Lung (tissue), 12 donors: ENCODE results near the gene IFNAR1. TPM values are rescaled to one million over a fixed set of nuclear protein-coding genes. Genes with fewer than 3 reads are reported as not detected.

ENCODE experiments used
- ATAC-seq: fragments of 200-7000 bp; cut with Tn5 transposase; one replicate; pipeline ENCODE4 v1.9.1; 2020; ENCODE audit warnings: moderate number of reproducible peaks; ENCODE audit not compliant: insufficient read depth, low FRiP score
- DNase-seq, 3 donors: peaks; one replicate each; pipeline ENCODE4 v3.0.0-alpha.2; 2013 to 2017
- H3K27ac ChIP-seq, 2 donors: one replicate each; pipeline ENCODE4 v1.5.1; 2013; ENCODE audit warnings: mild to moderate bottlenecking in 2 of 2, moderate library complexity in 2 of 2, control low read depth in 1 of 2, inconsistent platforms in 1 of 2, low read depth in 1 of 2, low read length in 1 of 2
- H3K27me3 ChIP-seq, 3 donors: one replicate each; pipeline ENCODE4 v1.5.1; 2013; ENCODE audit warnings: low read length in 2 of 3; ENCODE audit not compliant: control insufficient read depth in 3 of 3, insufficient read depth in 3 of 3
- H3K36me3 ChIP-seq, 4 donors: one replicate each; pipeline ENCODE4 v1.5.1; 2013; ENCODE audit warnings: low read length in 4 of 4, mild to moderate bottlenecking in 1 of 4, moderate library complexity in 1 of 4; ENCODE audit not compliant: control insufficient read depth in 4 of 4, insufficient read depth in 4 of 4
- H3K4me1 ChIP-seq, 5 donors: one replicate each; pipeline ENCODE4 v1.5.1; 2013; ENCODE audit warnings: low read length in 5 of 5, mild to moderate bottlenecking in 2 of 5, moderate library complexity in 1 of 5; ENCODE audit not compliant: control insufficient read depth in 5 of 5, insufficient read depth in 5 of 5
- H3K4me3 ChIP-seq: one replicate; pipeline ENCODE4 v1.5.1; 2013; ENCODE audit warnings: mild to moderate bottlenecking, control low read depth, moderate library complexity
- H3K9ac ChIP-seq, 2 donors: one replicate each; pipeline ENCODE4 v1.5.1; 2013; ENCODE audit warnings: low read length in 2 of 2, control low read depth in 1 of 2; ENCODE audit not compliant: insufficient read depth in 1 of 2
- H3K9me3 ChIP-seq, 4 donors: one replicate each; pipeline ENCODE4 v1.5.1; 2013; ENCODE audit warnings: low read length in 3 of 4, mild to moderate bottlenecking in 1 of 4, moderate library complexity in 1 of 4; ENCODE audit not compliant: control insufficient read depth in 4 of 4, insufficient read depth in 3 of 4
- CTCF ChIP-seq: IDR thresholded peaks from 2 replicates; pipeline ENCODE4 v1.5.1; 2012; ENCODE audit warnings: mild to moderate bottlenecking; ENCODE audit errors: control extremely low read depth, extremely low read depth
- WGBS, 2 donors: extraction: QIAGEN DNeasy Blood & Tissue Kit; methylation state at CpG; one replicate each; pipeline ENCODE4 v1.1.7; 2013; 5-methylcytosine and 5-hydroxymethylcytosine counted together
- polyA plus RNA-seq, 2 donors: library from polyadenylated mRNA; stranded (reverse); fragments of 200-250 nt; gene quantifications; one replicate each; pipeline ENCODE4 v1.2.1, GENCODE V29; 2013
- total RNA-seq, 2 donors: library from RNA; depleted of rRNA in 1 of 2; stranded (reverse); fragments of >200 nt in 1 of 2; gene quantifications; one replicate each; pipeline ENCODE4 v1.2.1, GENCODE V29; 2014 to 2021
- donor health status: control.
- donor health status: control.
- donor health status: Bipolar disorder and iron deficiency.
- donor health status: healthy.
- donor health status: DM: yes; HTN: yes; CAD: no.

IFNAR1 gene
- total and polyA plus RNA-seq, 4 donors: 14.3 to 58.7 (median 51.4) TPM

DNA sequence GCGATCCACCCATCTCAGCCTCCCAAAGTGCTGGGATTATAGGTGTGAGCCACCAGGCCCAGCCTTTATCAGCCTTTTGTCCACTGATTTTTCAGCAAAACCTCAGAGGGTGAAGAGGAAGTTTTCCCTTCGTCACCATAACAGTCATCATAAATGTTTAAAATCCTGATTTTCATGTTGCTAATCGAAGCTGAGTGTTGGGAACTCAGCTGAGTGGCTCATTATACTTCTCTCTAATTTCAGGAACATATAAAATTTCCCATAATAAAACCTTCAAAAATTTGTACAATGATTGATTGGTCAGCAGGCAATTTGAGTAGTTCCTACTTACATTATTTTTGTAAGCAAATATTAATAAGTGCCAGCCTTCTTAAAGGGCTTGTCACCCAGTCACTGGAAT lies 46.6 kb downstream of the IFNAR1 start:
- Histone ChIP-seq H3K27ac (no peak overlapping the region), H3K27me3 (no peaks in the 10 kb centered on the region), H3K9ac (no peak overlapping the region), H3K4me3 (no peak overlapping the region), H3K9me3 (peaks cover 0 to 11% (median 4%) of the 10 kb centered on the region in 4 donors), H3K4me1 (no peaks in the 10 kb centered on the region), H3K36me3 (no peaks in the 10 kb centered on the region)
- WGBS, 2 donors: 71 to 78% methylated on average over 3 of the region's 3 CpGs
- TF ChIP-seq CTCF: no peak
- ATAC-seq: no peak
- DNase-seq: no peak

GRCh38 chr21:33372582-33372981 lies 47.8 kb downstream of the IFNAR1 start:
- no peak for TF ChIP-seq CTCF
- Histone ChIP-seq H3K9ac (no peak overlapping the region), H3K4me3 (no peak overlapping the region), H3K9me3 (peaks cover 0 to 7% (median 2%) of the 10 kb centered on the region in 4 donors), H3K36me3 (no peaks in the 10 kb centered on the region), H3K27me3 (no peaks in the 10 kb centered on the region), H3K4me1 (no peaks in the 10 kb centered on the region), H3K27ac (no peak overlapping the region)
- DNase-seq (no peak), ATAC-seq (no peak)
- WGBS, 2 donors: 96 to 99% methylated on average over 11 to 12 of the region's 12 CpGs

GRCh38 chr21:33373451-33373850 lies 48.7 kb downstream of the IFNAR1 start:
- Histone ChIP-seq H3K27me3 (no peaks in the 10 kb centered on the region), H3K4me3 (no peak overlapping the region), H3K27ac (peak overlapping the region in 1 of 2 donors; percentile 12), H3K36me3 (no peaks in the 10 kb centered on the region), H3K4me1 (no peaks in the 10 kb centered on the region), H3K9me3 (peaks cover 0 to 4% (median 0%) of the 10 kb centered on the region in 4 donors), H3K9ac (no peak overlapping the region)
- ATAC-seq: no peak
- 58 to 91% methylated on average over 2 of the region's 2 CpGs for WGBS, 2 donors
- no peak for TF ChIP-seq CTCF
- DNase-seq: no peak

DNA sequence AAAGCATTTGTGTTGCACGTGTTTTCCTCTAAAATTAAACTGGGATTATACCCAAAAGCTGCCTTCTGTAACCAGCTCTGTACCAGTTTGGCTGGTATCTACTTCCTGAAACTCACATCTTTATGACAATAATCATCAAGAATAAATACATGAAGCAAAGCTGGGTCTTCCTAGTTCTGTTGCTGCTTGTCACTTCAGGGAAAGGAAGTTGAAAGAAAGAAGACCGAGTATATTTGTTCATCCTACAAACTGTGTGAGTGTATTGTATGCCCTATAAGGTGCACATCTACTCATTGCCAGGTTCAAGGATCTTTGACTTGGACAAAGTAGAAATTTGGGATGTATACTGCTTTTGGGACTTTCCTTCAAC lies 49.3 kb downstream of the IFNAR1 start:
- 34 to 35% methylated on average over 2 of the region's 2 CpGs for WGBS, 2 donors
- peak; percentile 8 for ATAC-seq
- Histone ChIP-seq H3K9me3 (peaks cover 0 to 1% (median 0%) of the 10 kb centered on the region in 4 donors), H3K36me3 (no peaks in the 10 kb centered on the region), H3K9ac (no peak overlapping the region), H3K27ac (no peak overlapping the region), H3K4me1 (no peaks in the 10 kb centered on the region), H3K27me3 (no peaks in the 10 kb centered on the region), H3K4me3 (no peak overlapping the region)
- TF ChIP-seq CTCF: no peak
- DNase-seq: no peak
